ENCODE data around the gene SLC18A2.

SLC18A2 gene

DNA sequence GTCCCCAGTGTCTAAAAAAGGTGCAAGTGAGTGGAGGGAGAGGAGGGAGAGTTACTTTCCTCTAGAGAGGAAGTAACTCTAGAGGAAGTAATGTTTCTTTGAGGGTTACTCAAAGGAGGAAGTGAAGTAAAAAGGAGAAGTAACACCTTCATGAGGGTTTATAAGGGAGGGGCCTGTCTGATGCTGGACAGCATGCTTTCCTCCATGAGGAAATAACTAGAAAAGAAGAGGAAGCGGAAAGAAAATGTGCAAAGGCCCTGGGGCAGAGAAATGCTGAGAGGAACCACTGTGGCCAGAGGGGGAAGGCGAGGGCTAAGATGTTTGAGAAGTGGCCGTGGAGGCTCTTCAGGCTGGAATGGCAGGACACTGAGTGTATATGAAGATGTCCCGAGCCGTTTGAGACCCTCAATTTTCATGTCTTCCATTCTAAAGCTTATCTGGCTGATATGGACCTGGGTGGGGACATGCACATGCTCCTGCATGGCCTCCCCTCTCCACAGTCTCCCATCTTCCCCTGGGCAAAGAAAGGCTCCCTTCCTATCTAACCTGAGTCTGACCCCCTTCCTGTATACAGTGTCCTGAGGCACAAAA is 3.4 kb upstream of the SLC18A2 start:
- no peak for DNase-seq (ENCODE audit: low read depth)

- DNase-seq (ENCODE audit: low read depth): no peak
These were observed 1.9 kb upstream of the SLC18A2 start for GRCh38 chr10:117239051-117239450.

DNA sequence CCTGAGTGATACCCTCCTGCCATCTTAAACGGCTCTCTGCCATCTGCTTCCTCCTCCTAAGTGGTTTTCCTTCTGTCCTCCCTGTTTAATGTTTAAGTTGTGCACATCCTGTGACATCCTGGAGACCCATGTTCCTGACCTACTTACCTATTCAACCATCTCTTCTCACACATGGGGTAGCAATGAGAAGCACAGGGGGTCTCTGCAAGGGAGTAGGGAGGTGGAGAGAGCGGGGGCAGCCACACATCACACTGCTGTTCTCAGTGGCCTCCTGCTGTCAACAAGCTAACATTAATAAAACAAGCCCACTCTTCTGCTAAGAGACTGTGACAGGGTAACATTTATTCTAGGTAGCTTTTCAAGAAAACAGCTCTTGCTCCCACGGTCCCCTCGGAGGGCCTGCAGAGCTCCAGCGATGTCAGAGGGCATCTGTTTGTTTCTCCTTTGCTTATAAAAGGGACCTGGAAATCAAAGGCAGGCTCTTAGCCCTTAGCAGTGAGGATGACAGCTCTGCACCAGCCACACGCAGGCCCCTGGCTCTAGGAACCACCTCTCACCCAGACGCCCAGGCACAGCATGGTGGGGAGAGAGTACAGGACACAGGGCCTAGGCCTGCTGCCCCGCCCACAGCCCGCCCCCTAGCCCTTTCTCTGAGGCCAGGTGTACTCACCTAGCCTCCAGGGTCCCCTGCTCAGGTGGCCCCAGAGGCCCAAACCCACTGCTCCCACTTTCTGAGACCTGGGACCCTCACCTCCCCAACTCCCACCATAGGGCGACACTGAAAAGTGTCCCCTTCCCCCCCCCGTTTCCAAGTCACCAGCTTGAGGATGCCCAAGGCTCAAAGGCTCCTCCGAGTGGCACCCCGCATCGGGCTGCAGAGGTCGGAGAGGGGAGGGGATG is 943 bp upstream of the SLC18A2 start:
- no peak for DNase-seq (ENCODE audit: low read depth)

DNA sequence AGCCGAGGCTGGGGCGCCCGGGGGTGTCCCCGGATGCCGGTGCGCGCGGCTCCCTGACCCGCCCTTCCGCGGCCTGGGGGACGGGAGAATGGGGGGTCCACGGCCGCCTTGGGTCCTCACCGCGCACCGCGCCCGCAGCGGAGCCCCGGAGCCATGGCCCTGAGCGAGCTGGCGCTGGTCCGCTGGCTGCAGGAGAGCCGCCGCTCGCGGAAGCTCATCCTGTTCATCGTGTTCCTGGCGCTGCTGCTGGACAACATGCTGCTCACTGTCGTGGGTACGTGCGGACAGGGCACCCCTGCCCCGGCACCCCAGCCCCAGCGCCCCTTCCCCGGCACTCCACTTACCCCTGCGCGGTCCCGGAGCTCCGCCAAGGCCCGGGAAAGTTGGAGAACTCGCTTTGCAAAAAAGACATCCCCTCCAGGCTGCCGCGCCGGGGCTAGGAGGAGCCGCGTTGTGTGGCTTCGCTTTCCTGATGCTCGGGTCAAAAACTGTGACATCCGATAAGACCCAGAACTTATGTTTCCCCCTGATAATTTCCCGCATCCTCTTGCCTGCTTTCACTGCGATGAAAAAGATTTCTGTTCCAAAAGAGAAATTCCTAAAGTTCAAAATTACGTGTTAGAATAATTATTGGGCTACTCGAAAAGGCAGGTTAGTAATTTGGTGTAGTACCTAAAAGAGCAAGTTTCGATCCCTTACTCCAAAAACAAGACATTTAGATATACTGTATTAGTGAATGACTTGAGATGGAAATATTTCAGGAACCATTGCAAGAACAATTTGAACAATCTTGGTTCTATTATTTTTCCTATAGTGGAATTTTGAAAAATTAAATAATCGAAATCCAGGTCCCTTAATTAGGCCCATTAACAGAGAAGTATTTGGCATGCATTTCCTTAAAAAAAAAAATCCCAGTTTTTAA is 888 bp downstream of the SLC18A2 start:
- no peak for DNase-seq (ENCODE audit: low read depth)

- DNase-seq (ENCODE audit: low read depth): no peak
These were observed 1.5 kb downstream of the SLC18A2 start for GRCh38 chr10:117242463-117242832.

- no peak for DNase-seq (ENCODE audit: low read depth)
These were observed 6.2 kb downstream of the SLC18A2 start for GRCh38 chr10:117246997-117247671.

GRCh38 chr10:117248750-117249465 is 8.0 kb downstream of the SLC18A2 start:
- no peak for DNase-seq (ENCODE audit: low read depth)

DNA sequence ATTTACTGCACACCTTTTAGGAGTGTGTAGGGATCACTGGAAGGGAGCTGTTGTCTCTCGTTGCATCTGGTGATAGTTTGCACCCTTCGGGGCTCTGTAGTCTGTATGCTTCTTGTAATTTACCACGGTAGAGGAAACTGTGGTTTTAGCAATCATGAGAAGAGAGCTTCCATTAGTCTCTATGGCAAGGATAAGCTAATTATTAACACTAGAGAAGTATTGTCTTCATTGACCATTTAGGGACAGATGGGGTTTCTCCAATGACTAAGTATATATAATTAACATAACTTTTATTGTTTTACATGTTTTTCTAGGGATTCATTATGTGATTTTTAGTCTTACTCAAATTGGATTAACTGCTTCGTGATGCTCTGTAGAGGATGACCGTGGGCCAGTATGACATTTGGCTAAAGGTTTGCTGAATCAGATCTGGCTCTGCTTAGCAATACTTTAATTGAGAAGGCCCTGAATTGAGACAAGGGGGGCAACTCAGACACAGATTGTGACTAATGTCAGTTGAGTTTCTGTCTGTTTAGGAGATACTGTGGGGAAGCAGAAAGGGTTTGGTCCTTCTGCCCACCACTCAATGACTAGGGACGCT is 8.7 kb downstream of the SLC18A2 start:
- no peak for DNase-seq (ENCODE audit: low read depth)

DNA sequence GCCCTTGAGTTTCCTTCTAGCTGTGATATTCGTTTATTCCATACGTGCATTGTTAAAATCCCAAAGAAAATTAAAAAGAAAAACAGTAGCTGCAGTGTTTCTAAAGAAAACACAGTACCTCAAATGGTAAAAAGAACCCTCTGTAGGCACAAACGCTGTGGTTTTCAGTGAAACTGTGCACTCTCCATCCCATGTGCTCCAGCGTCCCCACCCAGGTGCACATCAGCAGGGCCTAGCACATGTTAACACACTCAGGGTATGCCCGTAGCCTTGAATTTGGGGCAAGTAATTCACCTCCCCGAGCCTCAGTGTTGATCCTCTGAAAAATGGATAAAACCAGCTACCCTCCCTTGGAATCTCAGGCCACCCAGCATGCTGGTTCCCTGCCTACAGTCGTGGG is 9.5 kb downstream of the SLC18A2 start:
- DNase-seq (ENCODE audit: low read depth): no peak

GRCh38 chr10:117253908-117254307 is 13.0 kb downstream of the SLC18A2 start:
- DNase-seq (ENCODE audit: low read depth): no peak

- DNase-seq (ENCODE audit: low read depth): no peak
These were observed 13.4 kb downstream of the SLC18A2 start for GRCh38 chr10:117254338-117254737.

GRCh38 chr10:117254774-117255735 is 14.1 kb downstream of the SLC18A2 start:
- DNase-seq (ENCODE audit: low read depth): no peak

DNA sequence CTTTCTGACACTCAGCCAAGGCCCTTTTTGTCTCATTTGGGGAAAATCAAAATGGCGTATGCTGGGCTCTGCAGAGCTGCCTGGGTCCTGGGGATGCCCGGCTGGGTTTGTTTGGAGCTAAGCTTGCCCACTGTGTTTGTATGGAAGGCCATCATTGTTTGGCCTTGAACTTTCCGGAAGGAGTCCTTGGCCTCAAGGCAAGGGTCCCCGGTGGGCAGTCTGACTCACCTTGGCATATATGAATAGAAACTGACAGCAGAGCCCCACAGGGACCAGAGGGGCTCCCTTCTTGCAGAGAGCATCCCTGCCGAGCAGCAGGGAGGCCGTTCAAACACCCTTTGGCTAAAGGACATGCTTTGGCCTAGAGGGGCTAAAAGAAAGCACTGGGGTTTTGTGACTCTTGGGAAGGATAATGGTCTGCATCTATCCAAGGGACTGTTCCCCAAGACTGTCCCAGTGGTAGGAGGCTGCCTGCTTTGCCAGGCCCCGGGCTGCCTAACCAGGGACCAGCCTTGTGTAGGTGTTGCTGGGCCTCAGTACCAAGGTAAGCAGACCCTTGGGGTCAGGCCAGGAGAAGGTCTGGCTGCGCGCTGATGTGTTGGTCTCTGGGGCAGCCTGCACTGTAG is 15.0 kb downstream of the SLC18A2 start:
- no peak for DNase-seq (ENCODE audit: low read depth)

GRCh38 chr10:117256910-117257309 is 16.0 kb downstream of the SLC18A2 start:
- no peak for DNase-seq (ENCODE audit: low read depth)

DNA sequence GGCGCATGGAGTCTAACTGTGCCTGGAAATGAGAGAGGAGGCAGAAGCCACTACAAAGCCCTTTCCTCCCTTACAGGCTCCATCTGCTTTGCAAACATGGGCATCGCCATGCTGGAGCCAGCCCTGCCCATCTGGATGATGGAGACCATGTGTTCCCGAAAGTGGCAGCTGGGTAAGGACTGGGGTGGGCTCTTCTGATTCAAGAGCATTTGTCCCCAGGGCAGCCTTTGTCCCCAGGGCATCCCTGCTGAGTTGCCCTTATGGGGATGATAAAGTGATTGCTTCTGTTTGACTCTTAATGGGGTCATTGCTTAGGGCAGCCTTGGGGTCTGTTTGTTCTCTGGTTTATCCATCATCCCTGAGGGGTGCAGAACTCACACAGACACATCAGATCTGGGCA is 16.8 kb downstream of the SLC18A2 start:
- DNase-seq (ENCODE audit: low read depth): no peak

DNA sequence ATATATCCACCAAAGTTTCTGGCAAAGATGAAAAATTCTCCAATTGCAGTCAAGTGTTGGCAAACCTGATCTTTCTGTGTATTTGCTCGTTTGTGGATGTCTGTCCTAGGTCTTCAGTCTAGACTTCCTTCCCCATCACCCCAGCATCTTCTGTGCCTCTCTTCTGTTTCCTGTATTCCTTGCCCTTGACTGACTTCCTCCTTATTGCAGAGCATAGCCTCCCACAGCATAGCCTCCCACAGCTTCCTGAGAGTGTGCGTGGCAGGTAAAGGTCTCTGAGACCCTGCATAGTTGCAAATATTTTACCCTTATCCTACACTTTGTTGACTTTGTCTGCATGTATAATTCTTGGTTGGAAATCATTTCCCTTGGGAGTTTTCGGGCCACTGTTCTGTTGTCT is 18.4 kb downstream of the SLC18A2 start:
- no peak for DNase-seq (ENCODE audit: low read depth)

DNA sequence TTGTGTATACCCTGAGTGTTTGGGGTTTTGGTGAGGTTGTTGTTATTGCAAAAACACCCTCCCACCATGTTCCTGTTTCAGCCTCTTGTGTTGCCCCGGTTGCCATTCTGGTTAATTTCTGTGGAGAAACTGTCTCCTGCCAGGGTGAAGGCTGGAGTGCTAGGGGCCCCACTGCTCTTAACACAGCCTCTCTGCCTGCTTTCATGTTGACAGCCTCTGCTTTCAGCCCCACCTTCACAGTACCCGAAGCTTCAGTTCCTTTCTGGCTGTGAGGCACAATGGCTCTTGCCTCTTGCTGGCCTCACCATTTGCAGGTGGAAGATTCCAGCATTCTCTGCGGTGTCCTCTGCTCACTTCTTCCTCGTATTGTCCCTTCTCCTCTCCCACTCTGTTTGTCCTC is 19.2 kb downstream of the SLC18A2 start:
- no peak for DNase-seq (ENCODE audit: low read depth)

DNA sequence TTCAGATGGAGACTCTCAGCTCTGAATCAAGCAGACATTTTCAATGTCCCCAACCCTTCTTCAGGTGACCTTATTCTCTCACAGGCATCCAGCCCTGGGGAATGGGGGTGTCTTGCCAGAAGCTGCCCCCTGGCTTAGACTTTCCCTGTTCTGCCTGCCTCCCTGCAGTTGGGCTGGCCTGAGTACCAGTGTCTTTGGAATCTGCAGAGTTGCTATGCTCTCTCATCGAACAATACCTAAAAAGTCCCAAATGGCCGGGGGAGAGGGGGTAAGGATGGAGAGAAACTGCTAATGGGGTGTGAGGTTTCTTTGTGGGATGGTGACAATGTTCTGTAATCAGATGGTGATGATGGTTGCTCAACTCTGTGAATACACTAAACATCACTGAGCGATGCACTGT is 20.6 kb downstream of the SLC18A2 start:
- no peak for DNase-seq (ENCODE audit: low read depth)

- no peak for DNase-seq (ENCODE audit: low read depth)
These were observed 21.5 kb downstream of the SLC18A2 start for GRCh38 chr10:117262291-117262902.
